ENCODE results near the gene WDR6.

WDR6 gene

GRCh38 chr3:49007068-49007770 lies at the start of gene WDR6:
Gene WDR6 (plus strand): TSS chr3:49007391. CDS start chr3:49007432, 41 bp downstream.
- in situ Hi-C loops (cut with MboI; ENCODE audit: low sequenced_read_pairs) = no loop called here

GRCh38 chr3:48960841-48961413 lies 46.3 kb upstream of the WDR6 start:
- in situ Hi-C loops (cut with MboI; ENCODE audit: low sequenced_read_pairs) = no loop called here

- in situ Hi-C loops (cut with MboI; ENCODE audit: low sequenced_read_pairs) = no loop called here
Measured at GRCh38 chr3:48962340-48962739, 44.9 kb upstream of the WDR6 start.

- in situ Hi-C loops (cut with MboI; ENCODE audit: low sequenced_read_pairs) = no loop called here
Measured at GRCh38 chr3:48962939-48963338, 44.3 kb upstream of the WDR6 start.

- in situ Hi-C loops (cut with MboI; ENCODE audit: low sequenced_read_pairs) = no loop called here
Measured at GRCh38 chr3:48963591-48963990, 43.6 kb upstream of the WDR6 start.

GRCh38 chr3:48966367-48966766 lies 40.8 kb upstream of the WDR6 start:
- in situ Hi-C loops (cut with MboI; ENCODE audit: low sequenced_read_pairs) = no loop called here

GRCh38 chr3:48966876-48967361 lies 40.3 kb upstream of the WDR6 start:
- in situ Hi-C loops (cut with MboI; ENCODE audit: low sequenced_read_pairs) = no loop called here

GRCh38 chr3:48970586-48970985 lies 36.6 kb upstream of the WDR6 start:
- in situ Hi-C loops (cut with MboI; ENCODE audit: low sequenced_read_pairs) = no loop called here

GRCh38 chr3:48974076-48974864 lies 32.9 kb upstream of the WDR6 start:
- in situ Hi-C loops (cut with MboI; ENCODE audit: low sequenced_read_pairs) = no loop called here

GRCh38 chr3:48979451-48979850 lies 27.7 kb upstream of the WDR6 start:
- in situ Hi-C loops (cut with MboI; ENCODE audit: low sequenced_read_pairs) = no loop called here

GRCh38 chr3:48980295-48980694 lies 26.9 kb upstream of the WDR6 start:
- in situ Hi-C loops (cut with MboI; ENCODE audit: low sequenced_read_pairs) = no loop called here

- in situ Hi-C loops (cut with MboI; ENCODE audit: low sequenced_read_pairs) = no loop called here
Measured at GRCh38 chr3:48982016-48982415, 25.2 kb upstream of the WDR6 start.

- in situ Hi-C loops (cut with MboI; ENCODE audit: low sequenced_read_pairs) = no loop called here
Measured at GRCh38 chr3:48982686-48983085, 24.5 kb upstream of the WDR6 start.

- in situ Hi-C loops (cut with MboI; ENCODE audit: low sequenced_read_pairs) = no loop called here
Measured at GRCh38 chr3:48983096-48983495, 24.1 kb upstream of the WDR6 start.

GRCh38 chr3:48984663-48985062 lies 22.5 kb upstream of the WDR6 start:
- in situ Hi-C loops (cut with MboI; ENCODE audit: low sequenced_read_pairs) = no loop called here

GRCh38 chr3:48985831-48986376 lies 21.3 kb upstream of the WDR6 start:
- in situ Hi-C loops (cut with MboI; ENCODE audit: low sequenced_read_pairs) = no loop called here

GRCh38 chr3:48989126-48989795 lies 17.9 kb upstream of the WDR6 start:
- in situ Hi-C loops (cut with MboI; ENCODE audit: low sequenced_read_pairs) = no loop called here

GRCh38 chr3:48989796-48990635 lies 17.2 kb upstream of the WDR6 start, which contains the start of gene P4HTM:
Gene P4HTM (plus strand): TSS chr3:48990241. CDS start chr3:48990257, 16 bp downstream.
- in situ Hi-C loops (cut with MboI; ENCODE audit: low sequenced_read_pairs) = no loop called here

- in situ Hi-C loops (cut with MboI; ENCODE audit: low sequenced_read_pairs) = no loop called here
Measured at GRCh38 chr3:48990636-48991469, 16.3 kb upstream of the WDR6 start.

Data from HL-60/S4 (cell line).